ENCODE measurements around the gene GZF1.

Gene GZF1

GRCh38 chr20:23420943-23421931 lies 59.3 kb downstream of the GZF1 start, which contains the start of gene NAPB:
Gene NAPB (minus strand): TSS chr20:23421488. CDS start chr20:23421402, 86 bp downstream.
- peak; percentile 67 for TF ChIP-seq CTCF (IDR thresholded peaks at IDR 0.05; ENCODE audit: insufficient read depth, low read length, missing control alignments)
- POLR2A ChIA-PET = interaction anchor here (0.9 kb wide), 1 partner anchor 71 kb away, joined by 5 read pairs; the partner anchor contains the start of gene NXT1
- CTCF ChIA-PET = interaction anchor here (0.7 to 5.9 kb wide), 11 partner anchors 9 to 186 kb away, joined by 3 to 43 read pairs (median 5); partner anchors contain the start of genes CSTL1 and NXT1
- no peak for DNase-seq (ENCODE audit: low read depth, low spot score)
- H3K4me3 ChIP-seq (ENCODE audit: low read depth, low read length) = peak within 1 kb of the TSS; percentile 90
